ENCODE results near the gene PLVAP.
"Not testable (repeated sequence)": the region's sequence is repeated elsewhere in the genome, so short reads cannot be mapped to it uniquely, and the experiment has no call there.

PLVAP gene

DNA sequence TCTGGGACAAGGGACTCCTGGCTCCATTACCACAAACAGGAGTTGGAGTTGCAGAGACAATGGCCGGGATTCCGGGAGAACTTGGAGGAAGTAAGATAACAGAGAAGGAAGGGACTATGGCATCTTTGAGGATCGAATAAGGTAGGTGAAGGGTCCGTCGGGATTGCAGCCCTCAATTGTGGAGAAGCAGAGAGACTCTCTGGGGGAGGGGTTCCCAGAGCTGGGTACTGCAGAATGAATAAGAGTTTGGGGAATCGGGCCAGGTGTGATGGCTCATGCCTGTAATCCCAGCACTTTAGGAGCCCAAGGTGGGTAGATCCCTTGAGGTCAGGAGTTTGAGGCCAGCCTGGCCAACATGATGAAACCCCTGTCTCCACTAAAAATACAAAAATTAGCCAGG, 24.5 kb upstream of the PLVAP start:
- DNase-seq (ENCODE audit: low read depth) = no peak

DNA sequence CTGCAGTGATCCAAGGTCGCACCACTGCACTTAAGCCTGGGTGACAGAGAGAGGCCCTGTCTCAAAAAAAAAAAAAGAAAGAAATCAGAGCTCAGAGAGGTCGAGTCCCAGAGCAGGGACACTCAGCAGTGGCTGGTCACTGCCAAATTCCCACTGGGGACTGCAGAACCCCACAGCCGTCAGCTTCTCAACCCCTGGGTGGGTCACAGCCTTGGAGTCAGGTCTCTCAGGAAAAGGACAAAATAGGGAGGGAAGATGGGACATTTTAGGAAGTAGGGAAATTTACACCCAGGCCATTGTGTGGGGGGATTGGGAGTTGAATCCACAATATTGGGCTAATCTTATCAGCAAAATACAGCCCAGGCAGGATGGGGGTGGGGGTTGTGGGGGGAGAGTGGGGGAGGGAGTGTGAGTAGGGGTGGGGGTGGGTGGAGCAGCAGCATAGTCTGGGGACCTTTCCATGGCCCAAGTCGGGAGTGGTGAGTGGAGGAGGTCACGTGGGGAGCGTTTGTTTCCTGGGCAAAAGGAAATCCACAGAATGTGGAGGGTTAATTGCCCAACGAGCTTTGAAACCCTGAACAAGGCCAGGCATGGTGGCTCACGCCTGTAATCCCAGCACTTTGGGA, 21.9 kb upstream of the PLVAP start:
- DNase-seq (ENCODE audit: low read depth) = no peak

DNA sequence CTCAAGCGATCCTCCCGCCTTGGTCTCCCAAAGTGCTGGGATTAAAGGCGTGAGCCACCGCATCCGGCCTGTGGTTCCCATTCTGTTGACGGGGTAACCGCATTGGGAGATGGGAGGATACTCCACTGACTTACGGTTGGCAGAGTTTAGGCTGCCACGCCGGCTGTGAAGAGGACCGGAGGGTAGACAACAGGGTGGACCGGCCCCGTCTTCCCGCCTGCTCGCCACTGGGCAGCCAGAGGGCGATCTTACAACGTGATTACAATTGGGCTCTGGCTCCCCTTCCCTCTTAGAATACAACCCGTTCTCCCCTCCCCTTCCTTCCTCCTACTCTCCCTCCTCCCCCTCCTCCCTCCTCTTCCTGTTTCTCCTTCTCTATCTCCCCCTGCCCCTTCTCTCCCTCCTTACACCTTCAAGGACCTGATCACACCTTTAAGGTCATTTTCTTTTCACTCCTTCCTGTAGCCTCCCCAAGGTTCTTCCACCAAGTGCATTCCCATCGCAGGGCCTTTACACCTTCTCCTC, 17.8 kb upstream of the PLVAP start:
- peak; percentile 49 for DNase-seq (ENCODE audit: low read depth)

DNA sequence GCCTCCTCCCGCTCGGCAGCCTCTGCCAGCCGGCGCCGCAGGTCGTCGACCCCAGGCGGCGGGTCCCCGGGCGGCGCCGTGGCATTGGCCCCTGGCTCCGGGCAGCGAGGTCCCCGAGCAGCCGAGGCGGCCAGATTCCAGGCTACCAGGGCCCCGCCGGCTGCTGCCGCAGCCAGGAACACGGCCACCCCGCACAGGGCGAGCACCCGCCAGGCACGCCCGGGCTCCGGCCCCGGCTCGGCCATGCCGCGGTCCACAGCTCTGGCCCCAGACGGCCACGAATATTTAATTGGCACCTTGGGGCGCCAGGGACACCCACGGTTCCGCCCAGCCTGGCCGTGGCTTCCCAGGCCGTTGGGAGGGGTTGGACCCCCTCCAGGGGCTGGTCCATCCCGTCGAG, 16.8 kb upstream of the PLVAP start, which contains the start of gene CCDC194:
CCDC194 (minus strand) TSS at position 283 of the 400 bp plus-strand sequence; CDS start at position 245, 38 bp downstream.
- no peak for DNase-seq (ENCODE audit: low read depth)

DNA sequence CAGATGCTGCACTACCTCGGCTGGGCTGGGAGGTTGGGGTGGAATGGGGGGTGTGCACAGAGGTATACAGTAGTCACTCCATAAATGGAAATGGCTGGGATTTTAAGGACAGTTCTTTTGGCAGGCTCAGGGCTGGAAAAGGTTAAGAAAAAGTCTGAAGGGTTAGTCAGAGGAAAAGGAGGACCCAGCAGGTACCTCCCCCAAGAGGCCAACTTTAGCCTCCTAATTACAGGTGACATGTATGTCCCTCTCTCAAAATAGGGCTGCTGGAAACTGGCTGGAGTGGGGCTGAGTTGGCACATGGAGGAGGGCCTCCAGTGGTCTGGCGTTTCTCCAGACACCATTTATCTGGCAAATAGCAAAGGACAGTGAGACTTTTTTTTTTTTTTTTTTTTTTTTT, 15.9 kb upstream of the PLVAP start:
- no peak for DNase-seq (ENCODE audit: low read depth)

DNA sequence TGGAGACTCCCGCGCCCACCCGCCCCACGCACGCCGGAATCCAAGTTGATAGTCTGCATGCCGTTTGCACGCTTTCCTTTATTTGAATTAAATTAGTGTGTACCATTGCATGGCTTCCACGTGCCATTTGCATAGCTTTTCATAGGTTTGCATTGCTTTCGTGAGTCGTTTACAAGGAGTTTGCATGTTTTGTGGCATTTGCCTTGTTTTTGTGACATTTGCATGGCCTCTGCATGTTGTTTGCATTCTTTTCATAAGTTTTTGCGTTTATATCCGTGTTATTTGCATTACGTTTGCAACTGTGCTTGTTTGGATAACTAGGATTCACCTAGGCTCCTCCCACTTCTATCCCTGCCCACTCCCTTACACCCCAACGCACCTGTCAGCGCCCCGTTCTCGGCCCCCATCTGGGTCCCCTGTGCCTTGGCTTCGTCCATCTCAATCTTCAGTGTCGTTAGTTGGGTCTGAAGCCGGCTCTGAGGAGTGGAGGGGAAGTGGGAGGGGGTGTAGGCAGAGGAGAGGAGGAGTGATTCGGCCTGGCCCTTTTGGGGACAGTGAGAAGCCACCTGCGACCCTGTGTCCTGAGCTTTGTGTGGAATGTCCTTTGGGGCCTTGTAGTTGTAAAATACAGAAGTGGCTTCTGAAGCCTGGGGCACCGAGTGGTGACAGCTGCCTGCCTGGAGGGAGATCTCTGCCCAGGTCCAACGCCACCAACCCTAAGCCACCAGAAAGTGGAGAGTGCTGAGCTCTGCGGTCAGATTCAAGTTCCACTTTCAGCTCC, 14.4 kb upstream of the PLVAP start:
- no peak for DNase-seq (ENCODE audit: low read depth)

DNA sequence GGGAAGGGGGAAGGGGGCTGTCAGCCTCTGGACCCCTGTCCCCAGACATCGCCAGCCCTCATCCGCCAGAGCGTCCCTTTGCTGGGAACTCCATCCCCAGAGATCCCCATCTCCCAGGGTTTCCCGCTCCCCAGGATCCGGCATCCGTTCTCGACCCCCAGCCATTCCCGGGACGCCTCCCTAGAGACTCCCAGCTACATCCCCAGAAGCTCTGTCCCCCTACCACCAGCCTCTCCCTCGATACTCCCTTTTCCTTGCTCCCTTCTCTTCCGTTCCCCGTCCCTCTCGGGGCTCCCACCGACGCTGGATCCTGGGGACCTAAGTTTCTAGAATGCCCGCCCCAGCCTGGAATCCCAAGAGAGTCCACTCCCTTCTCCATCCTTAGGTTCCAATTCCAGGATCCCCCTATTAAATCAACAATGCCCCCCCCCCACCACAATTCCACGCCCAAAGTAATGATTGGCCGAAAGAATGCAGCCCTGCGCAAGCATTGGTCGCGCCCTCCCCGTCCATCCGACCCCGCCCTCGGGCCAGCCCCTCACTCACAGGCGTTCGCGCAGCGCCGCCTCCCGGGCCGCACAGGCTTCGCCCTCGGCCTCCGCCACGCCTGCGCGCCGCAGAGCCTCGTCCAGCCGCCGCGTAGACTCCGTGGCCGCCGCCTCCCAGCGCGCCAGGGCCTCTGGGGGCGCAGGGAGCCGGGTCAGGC, 13.7 kb upstream of the PLVAP start:
- peak; percentile 73 for DNase-seq (ENCODE audit: low read depth)

DNA sequence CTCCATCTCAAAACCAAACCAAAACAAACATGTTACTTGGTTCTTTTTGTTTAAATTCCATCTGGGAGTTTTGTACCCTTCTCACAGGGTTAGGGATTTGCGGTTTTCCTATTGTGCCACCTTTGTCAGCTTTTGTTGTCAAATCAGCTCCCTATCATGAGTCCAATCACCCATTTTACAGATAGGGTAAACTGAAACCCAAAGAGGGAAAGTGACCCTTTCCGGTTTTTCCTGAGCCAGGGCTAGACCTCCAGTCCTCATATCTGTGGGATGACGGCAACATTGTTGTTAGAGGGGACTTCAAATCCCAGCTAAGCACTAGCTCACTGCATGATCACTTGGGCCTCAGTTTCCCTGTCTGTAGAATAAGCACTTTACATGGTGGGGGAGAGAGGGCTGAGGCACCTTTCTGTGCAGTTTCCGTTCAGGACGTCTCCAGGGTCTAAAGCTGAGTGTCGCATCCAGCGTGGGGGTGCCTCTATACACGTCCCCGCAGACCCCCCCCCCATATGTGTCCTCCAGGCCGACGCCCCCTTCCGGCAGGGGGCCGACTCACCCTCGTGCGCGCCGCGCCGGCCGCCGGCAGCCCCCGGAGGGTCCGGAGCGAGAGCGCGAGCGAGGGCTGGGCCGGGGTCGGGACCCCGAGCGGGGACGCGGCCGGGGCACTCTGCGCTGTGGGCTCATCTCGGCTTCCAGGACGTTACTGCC, 13.0 kb upstream of the PLVAP start:
- DNase-seq (ENCODE audit: low read depth) = no peak

DNA sequence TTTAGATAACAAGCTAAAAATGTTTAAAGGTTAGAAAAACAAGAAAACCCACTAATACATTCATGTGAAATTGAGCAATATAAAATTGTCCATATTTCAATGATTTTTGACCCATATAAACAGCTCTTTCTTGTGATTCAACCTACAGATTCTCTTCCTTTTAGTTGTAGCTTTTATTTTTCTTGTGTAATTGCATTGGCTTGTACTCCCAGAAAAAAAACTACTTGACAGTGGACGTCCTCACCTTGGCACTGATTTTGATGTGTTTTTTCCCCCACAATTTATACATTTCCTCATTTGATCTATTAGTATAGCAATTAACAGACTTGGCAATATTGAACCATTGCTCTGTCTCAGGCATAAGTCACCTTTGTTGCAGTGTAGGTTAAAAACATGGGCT, 12.1 kb upstream of the PLVAP start:
- no peak for DNase-seq (ENCODE audit: low read depth)

DNA sequence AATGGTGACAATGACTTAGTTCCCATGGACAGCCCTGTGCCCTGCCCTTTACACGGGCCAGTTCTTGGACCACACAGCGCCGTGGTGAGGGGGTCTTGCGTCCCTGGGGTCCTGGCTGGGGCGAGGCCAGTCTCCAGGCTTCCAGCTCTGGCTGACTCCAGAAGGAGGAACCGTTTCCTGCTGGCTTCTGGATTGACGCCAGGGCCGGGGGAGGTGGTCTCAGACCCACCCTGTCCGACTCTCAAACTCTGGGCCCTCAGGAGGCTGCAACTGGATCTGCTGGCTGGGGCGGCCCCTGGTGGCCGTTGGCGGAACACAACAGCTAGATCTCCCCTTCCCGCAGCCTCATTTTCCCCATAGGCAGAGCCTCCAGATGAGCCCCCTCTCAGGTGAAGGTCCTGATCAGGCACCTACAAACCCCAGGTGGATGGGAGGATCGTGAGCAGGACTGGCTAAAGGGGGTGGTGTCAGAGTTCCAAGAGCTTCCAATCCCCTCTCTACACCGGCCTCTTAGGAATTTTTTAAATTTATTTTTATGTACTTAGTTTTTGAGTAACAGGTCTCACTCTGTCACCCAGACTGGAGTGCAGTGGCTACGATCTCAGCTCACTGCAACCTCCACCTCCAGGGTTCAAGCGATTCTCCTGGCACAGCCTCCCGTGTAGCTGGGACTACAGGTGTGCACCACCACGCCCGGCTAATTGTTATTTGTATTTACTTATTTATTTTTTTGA, 8.9 kb upstream of the PLVAP start:
- DNase-seq (ENCODE audit: low read depth) = peak; percentile 24

DNA sequence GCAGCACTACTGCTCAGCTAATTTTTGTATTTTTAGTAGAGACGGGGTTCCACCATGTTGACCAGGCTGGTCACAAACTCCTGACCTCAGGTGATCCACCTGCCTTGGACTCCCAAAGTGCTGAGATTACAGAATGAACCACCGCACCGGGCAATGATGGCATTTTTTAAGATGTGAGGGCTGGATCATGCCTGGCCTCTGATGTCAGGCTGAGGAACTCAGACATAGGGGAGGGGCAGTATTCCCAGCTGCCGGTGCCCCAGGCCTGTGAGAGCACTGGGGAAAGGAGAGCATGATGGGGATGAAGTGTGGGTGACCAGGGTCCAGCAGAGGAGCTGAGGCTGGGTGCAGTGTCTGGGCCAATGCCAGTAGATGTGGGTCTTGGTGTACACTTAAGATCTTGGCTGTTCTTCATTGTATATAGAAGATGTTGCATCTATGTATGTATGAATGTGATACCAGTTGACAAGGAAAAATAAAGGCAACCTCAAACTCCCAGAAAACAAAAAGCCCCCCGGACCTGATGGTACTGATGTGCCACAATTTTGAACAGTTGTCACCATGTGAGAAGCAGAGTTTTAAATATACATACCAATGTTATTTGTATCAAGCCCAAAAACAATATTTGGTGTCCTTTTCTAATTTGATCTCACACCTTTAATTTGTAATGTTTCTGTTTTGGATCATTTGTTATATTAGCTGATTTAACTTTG, 3.4 kb upstream of the PLVAP start:
- no peak for DNase-seq (ENCODE audit: low read depth)

DNA sequence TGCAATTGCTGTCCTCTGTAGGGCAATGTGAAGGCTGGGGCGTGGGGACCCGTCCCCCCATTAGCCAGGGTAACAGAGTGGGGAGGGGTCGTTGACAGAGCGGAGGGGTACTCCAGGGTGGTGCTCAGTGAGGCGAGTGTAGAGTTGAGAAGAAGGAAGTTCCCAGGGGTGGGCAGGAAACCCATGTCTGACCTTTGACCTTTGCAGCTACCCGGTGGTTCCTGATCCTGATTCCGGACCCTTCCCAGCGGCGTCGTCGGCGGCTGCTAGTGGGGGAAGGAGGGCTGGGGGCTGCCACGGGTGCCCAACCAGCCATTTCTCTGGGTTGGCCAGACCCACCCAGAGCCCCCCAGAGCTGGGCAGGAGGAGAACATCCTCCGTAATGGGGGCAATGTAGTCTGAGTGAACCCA, 2.1 kb upstream of the PLVAP start:
- no peak for DNase-seq (ENCODE audit: low read depth)

DNA sequence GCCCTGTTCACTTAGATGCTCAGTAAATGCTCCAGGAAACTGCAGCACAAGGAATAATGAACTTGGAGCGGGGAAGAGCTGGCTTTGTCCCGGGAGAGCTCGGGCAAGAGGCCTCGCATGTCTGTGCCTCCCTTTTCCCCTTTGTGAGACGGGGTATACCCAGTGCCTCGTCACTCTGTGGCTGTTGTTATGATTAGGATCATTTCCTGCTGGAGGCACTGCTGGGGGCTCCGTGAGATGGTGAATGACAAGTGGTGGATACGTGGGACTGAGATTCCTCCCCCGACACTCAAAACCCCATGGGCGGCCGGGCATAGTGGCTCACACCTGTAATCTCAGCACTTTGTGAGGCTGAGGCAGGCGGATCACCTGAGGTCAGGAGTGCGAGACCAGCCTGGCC, 1.1 kb upstream of the PLVAP start:
- no peak for DNase-seq (ENCODE audit: low read depth)

DNA sequence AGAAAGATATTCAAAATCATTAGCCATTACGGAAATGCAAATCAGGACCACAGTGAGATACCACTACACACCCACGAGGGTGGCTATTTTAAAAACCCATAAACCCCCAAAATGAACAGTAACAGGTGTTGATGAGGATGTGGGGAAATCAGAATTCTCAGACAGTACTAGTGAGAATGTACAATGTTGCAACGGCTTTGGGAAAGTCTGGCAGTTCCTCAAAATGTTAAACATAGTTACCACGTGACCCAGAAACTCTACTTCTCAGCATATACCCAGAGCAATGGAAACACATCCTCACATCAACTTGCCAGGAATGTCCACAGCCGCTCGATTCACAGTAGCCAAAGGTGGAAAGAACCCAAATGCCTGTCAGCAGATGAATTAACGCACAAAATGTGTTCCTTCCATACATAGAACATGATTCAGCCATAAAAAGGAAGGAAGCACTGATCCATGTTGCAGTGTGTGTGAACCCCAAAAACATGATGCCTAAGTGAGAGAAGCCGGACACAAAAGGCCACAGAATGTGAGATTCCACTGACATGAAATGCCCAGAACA, 7.0 kb downstream of the PLVAP start:
- no peak for DNase-seq (ENCODE audit: low read depth)

DNA sequence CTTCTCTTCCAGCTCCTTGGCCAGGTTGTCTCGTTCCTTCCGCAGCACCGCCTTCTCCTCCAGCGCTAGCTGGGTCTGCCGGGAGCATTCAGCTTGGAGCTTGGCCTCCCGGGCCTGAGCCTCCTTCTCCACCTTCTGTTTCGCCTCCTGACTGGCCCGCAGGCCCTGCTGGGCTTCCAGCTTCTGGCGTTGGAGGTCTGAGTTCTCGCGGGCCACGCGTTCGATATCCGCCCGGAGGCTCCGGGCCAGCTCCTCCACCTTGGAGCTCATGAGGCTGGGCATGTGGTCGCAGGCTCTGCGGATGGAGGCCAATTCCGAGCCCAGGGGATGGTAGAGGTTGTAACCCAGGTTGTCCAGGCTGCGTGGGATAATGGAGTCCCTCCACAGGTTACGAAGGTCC, 11.8 kb downstream of the PLVAP start:
- no peak for DNase-seq (ENCODE audit: low read depth)

DNA sequence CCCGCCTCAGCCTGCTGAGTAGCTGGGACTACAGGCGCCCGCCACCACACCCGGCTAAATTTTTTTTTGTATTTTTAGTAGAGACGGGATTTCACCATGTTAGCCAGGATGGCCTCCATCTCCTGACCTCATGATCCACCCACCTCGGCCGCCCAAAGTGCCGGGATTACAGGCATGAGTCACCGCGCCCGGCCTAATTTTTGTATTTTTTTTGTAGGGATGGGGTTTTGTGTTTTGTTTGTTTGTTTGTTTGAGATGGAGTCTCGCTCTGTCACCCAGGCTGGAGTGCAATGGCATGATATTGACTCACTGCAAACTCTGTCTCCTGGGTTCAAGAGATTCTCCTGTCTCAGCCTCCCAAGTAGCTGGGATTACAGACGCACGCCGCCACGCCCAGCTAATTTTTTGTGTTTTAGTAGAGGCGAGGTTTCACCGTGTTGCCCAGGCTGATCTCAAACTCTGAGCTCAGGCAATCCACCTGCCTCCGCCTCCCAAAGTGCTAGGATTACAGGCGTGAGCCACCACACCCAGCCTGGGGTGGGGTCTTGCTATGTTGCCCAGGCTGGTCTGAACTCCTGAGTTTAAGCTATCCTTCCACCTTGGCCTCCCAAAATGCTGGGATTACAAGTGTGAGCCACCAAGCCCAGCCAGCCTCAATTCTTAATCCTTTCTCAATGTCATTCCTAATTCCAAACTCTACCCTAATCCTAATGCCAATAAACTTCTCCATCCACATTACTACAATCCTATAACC, 13.1 kb downstream of the PLVAP start:
- not testable (repeated sequence) for DNase-seq (ENCODE audit: low read depth)

DNA sequence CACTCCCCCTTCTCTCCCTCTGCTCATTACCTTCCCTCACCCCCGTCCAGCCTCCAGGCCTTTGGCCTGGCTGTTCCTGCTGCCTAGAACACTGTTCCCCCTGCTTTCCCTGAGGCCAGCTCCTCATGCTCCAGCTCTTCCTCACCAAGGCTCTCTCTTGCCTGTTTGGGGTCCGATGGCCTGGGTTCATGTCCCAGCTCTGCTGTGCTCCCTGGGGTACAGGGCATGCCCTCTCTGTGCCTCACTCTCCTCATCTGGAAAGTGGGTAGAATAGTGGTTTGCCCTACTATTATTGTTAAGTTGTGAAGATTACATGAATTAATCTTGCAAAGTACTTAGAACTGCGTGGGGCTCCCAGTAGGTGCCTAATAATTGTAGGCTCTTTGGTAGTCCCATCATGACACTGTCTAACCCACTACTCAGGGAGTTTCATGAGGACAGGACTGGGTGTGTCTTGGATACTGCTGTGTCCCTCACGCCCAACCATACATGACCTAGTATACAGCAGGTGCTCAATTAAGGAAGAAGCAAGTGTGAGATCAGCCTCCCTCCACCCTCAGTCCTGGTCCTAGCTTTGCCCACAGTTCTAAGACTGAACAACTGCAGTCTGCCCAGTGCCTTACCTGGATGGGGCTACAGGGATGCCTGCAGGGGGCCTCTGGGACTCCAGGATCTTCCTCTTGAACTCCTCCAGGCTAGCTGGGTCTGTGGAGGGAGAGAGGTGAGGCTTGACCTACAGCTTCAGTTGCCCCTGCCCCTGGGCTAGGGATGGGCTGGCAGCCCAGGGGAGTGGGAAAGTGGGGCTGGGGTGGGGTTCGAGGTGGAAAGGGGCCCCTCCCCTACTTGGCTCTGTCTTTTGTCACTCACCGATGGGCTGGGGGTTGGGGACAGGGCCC, 17.0 kb downstream of the PLVAP start:
- DNase-seq (ENCODE audit: low read depth) = no peak

DNA sequence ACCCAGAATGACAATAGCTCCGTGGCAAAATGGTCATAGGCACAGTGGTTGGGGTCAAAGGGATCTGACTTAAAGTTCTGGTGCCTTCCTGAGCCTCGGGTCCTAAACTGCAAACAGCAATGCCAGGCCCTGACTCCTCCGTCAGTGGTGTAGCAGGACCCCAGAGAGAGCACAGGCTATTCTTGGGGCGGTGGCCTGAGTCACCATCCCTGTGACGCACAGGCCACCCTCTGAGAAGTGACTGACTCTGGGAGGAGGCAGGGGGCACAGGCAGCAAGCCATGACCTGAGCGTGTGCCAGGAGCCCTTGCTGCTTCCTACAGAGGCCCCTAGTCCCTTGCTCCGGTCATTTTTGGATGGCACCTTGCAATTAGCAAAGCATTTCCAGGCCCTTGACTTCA, 18.7 kb downstream of the PLVAP start:
- DNase-seq (ENCODE audit: low read depth) = no peak

DNA sequence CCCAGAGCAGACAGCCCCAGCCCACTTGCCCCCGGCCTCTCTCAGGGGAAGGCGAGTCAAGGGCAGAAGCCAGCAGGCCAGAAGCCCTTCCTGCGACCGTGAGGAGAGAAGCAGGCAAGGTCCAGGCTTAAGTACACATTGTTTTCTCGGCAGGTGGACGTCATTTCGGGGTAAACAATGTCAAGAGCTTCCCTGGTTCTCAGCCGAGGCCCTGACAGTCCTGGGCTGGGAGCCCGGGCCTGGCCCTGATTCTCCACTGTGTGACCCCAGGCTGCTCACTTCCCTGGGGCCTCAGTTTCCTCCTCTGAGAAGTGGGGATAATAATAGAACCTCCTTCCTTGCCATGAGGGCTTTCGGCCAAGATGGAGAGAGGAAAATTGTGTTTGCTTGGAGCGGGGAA, 19.4 kb downstream of the PLVAP start:
- DNase-seq (ENCODE audit: low read depth) = no peak
